ENCODE data around the gene WIPF3.

WIPF3 gene

DNA sequence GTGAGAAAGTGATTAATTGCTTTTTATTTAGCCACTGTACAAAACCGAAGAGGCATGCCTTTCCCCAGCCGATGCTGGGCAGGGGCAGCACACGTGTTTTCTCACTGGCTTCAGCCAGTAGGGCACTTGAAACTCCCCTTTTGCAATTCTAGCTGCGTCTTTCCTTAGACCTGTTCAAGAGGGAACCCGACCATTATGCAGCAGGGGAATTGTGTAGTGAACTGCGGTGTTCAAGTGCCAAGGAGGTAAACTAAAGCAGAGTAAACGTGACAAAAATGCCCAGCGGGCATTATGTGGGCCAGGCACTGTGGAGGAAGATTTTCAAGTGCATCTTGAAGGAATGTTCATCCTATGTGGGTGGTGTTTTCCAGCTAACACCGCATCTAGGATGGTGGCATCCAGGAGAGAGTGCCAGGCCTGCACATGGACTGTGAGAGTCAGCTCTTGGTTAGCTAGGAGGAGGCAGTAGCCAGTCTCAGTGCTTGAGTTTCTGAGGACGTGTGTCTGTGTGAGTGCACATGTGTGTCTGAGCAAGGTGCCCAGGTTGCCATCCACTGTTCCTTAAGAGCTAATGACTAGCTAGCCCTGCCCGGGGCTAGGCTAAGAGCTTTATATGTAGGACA lies 3.3 kb downstream of the WIPF3 start:
- no peak for DNase-seq

DNA sequence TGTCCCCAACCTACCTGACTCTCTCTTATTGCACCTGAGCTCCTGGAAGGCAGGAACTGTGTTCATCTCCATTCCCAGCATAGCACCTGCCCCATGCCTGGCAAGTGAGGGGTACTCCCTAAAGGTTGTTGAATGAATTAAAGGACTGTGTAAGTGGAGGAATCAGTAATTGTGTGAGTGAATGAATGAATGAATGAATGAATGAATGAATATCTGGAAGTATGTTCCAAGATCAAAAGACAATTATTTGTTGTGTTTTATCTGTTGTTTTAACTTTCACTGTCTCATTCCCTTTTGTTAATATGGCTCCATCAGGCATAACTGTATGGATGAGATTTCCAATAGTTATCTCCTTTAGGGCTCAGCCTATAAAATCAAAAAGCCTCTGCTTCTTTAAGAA lies 4.0 kb downstream of the WIPF3 start:
- no peak for DNase-seq

DNA sequence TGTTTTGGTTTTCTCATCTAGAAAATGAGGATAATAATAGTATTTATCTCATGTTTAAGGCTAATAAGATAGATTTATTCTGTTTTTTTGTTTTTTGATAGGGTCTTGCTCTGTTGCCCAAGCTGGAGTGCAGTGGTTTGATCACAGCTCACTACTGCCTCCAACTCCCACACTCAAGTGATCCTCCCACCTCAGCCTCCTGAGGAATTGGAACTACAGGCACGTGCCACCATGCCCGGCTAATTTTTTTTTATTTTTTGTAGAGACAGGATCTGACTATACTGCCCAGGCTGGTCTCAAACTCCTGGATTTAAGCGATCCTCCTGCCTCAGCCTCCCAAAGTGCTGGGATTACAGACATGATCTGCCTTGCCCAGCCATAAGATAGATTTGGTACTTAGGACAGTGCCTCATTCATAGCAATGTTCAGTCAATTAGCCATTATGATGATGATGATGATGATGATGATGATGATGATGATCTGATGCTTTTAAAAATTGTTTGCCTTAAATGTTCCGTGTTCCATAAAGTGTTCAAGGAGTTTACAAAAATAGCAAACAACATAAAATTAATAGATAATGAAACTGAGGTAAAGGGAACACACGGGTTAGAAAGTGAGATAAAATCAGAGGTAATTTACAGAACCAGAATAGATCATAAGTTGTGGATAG lies 4.6 kb downstream of the WIPF3 start:
- DNase-seq: no peak

DNA sequence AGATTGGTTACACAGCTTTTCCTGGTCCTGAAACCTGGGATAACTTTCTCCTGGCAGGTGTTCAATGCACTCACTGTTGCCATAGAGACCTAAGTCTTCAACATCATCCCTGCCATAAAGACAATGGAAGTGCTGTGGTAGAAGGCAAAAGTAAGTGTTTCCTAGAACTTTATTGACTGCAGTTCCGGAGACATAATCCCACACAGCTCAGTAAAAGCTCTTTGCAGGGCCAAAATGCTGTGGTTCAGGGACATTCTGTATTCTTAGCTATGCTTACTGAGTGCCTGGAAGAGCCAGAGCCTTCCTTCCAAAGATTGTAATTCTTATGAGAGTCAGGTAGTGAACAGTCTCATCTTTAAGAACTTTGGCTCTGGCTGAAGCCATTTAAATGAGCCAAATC lies 5.3 kb downstream of the WIPF3 start:
- no peak for DNase-seq

DNA sequence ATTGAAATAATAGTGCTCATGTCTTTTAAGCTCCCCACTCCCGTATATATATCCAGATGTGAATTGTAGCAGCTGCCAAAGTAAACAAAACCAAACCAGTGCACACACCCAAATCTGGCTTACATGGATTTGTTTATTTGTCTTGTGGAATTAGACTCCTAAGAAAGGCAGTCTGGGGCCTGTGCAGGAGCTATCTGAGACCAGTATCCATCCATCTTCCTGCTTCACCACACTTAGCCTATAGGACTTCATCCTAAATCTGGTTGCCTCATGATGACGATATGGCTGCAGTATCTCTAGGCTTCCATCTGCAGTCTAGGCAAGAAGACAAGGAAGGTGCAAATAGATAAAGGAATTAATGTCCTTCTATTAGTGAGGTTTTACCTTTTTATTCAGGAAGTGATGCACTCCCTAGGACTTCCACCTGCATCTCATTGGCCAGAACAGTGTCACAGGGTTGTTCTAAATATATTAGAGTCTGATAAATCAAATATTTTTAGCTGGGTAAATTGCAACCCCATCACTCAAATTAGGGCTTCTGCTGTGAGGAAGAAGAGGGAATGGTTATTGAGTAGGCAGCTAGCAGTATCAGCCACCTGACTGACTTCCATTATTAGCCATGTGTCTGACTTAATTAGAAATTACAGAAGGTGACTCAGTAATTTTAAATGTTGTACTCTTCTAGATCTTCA lies 6.0 kb downstream of the WIPF3 start:
- no peak for DNase-seq

DNA sequence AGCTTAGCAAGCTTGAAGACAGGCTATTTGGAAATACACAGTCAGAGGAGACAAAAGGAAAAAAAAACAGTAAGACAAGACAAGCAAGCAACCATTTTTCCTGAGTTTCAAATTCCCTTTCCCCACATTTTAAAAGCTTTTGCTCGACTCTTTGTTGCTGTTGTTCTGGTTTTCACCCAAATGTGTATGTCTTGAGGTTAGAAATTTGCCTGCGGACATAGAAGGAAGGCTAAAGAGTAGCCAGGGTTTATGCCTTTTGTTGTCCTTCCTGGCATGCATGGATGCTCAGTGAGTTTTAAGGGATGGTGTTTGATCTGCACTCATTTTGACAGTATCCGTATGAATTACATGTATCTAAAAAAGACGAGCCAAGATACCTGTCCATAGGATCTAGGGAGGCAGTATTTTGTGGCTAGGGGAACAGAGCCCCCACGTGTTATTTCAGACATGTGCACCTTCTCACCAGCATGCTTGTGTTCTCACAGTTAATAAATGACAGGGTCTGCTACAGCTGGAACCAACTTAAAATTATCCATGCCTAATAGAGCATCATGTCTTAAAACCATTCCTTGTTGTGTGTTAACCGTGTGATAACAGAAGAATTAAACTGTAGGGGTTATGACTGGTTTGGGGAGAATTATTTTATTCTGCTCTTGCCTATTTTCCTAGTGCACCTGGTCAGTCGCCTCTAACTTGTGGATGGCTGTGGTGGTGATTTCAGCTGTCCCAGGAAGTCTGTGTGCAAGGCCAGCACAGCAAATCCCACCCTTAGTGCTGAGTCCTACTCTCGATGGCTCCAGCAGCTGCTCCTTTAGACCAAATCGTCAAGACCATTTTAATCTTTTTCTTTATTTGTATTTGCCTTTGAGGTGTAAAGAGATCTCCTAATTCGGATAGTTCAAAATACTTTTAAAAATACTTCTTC lies 9.1 kb downstream of the WIPF3 start:
- no peak for DNase-seq

DNA sequence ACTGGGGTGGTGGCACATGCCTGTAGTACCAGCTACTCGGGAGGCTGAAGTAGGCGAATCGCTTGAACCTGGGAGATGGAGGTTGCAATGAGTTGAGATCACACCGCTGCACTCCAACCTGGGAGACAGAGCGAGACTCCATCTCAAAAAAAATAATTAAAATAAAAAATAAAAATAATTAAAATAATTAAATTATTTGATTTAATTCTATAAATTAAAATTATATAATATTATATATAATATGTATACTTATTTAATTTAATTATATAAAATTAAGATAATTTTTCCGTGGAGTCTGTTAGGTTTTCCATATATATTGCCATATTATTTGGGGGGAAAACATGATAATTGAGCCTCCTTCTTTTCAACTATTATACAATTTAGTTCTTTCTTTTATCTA lies 12.0 kb downstream of the WIPF3 start:
- DNase-seq: no peak

DNA sequence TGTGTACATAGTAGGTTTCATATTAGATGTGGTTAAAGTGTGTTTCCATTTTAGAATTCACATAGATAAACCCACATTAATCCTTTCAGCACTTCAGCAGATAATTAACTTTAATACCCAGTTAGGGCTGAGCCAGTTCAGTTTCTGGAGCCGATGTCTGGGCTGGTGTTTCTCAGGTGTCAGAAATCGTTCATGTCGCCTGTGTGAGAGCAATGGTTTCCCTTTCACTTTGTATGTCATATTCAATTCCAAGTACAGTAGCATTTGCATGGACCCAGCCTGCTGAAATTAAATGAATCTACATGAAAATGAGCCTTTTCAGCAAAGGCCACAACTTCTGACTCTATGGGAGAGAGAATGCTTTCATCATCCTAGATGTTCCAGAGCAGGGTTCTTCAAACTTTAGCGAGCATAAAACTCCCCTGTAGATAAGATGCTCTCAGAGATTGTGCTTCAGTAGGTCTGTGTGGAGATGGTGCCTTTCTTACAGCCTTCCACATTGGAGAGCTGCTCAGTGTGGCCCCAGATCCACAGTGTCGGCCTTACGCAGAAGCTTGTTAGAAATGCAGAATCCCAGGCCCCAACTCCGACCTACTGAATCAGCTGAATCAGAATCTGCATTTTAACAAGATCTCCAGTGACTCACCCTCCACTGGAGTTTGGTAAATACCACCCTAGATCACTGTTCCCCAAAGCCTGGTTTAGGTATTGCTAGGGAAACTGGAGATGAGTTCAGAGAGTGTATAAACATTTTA lies 19.6 kb downstream of the WIPF3 start:
- DNase-seq: no peak

DNA sequence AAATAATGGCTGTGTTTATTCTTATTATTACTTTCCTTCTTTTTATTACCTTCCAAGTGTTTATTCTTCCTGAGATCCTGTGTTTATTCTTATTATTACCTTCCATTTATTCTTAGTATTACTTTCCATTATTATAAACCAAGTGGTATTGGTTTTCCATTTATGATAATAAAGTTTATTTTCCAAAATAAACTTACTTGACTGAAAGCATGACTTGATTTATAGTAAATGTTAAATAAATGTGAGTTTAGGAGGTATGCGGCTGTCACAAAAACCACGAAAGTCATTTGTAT lies 20.2 kb downstream of the WIPF3 start:
- DNase-seq: no peak

DNA sequence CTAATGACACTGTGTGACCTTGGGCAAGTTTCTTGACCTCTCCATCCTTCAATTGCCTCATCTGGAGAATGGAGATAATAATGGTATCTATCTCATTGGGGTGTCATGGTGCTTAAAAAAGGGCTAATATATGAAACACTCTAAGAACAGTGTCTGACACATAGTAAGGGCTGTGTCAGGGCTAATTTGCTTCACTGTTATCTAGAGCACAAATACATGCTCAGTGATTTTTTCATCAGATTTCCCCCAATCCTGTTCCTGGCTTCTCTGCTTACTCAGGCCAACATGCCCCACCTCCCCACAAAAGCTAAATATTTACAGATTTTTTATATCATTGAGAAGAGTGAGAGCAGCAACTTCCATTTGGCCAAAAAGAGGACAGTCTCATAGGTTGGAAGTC lies 20.6 kb downstream of the WIPF3 start:
- DNase-seq: no peak

DNA sequence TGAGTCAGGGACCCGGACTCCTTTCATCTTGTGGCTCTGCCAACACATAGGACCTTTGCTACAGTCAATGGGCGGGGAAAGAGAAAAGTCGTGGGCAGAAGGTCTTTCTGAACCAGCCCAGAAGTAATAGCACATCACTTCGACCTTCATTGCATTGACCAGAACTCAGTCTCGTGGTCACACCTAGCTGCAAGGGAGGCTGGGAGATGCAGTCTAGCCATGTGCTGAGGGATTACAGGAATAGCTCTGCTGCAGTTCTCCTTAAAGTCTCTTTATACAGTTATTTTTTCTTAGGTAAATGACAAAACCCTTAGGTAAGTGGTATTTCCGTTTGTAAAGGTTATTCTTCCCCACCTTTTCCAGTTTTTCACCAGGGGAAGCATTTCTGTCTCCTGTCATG lies 25.4 kb downstream of the WIPF3 start:
- DNase-seq: no peak

DNA sequence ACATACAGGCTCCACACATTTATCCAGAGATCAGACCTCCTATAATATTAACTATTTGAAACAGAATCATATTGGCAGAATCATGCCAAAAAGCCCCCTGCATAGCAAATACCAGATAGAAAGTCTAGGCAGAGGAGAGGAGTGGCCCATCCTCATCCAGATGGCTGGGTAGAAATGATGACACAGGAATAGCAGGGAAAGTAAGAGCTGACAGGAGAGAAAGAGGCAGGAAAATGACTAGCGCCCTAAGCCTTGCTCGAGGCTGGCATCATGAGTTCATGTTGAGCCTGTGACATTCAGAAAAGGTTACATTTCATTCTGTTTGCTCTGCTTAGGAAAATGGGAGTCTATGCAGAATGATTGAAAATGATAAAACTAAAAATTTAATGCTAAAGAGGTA lies 27.6 kb downstream of the WIPF3 start:
- DNase-seq: no peak

DNA sequence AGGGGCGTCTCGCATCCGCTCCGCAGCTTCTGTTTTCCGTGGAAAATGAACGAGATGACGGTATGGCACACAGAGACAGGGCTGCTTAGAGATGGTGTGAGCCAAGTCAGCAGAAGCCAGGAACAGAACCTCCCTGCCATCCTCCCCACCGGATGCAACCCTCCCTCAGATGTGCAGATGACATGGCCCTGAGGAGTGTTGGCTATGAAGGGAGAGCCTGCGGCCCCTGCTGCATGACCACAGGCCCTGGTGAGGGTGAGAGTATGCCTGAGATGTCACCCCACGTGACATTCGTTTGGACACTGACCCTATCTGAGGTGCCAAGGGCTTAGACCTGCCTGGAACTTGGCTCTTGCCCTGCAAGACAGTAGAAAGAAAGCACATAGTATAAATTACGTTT lies 29.4 kb downstream of the WIPF3 start:
- no peak for DNase-seq

DNA sequence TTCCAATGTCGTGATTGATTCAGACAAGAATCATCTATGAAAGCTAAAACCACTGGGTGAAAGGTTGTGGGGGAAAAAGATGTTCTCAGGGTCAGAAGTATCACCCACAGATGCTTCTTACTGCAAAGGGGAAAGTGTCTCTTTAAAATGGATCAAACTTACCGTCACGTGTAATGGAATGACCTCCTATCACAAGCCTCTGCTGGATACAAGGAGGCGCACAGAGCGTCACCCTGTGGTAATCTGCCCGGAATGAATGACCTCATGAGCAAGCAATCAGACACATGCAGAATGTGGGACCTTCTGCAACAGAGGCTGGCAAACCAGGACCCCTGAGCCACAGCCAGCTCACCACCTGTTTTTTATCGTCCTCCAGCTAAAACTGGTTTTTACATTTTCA lies 33.0 kb downstream of the WIPF3 start:
- no peak for DNase-seq

DNA sequence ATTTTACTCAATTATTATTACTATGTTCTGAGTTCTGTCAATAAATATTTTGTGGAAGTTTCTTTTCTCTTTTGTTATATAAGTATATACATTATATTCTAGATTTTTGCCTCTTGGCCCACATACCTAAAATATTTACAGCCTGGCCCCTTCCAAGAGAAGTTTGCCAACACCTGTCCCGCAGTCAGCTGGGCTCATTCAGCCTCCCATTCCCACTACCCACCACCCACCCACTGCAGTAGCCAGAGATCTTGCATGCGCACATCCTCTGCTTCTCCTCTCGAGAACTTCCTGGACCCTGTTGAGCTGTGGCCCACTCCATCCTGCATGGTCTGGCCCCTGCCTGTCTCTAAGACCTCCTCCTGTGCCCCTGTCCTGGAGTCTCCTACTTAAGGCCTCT lies 33.6 kb downstream of the WIPF3 start:
- no peak for DNase-seq

DNA sequence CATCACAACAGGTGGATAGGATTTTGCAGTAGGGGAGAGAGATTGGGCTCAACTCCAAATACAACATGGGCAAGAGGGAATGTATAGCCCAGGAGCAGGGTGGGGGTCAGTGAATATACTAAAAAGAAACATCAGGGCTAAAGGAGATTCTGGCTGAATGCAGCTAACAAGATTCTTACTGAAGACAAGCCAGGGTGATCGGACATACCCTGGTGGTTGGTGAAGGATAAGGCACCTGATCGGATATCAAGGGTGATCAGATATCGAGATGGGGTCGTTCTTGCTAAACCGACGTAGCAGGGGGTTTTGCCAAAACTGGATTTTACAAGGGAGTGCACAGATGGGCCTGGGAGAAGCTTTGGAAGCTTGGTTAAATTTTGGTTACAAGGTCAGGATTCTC lies 34.4 kb downstream of the WIPF3 start:
- no peak for DNase-seq

DNA sequence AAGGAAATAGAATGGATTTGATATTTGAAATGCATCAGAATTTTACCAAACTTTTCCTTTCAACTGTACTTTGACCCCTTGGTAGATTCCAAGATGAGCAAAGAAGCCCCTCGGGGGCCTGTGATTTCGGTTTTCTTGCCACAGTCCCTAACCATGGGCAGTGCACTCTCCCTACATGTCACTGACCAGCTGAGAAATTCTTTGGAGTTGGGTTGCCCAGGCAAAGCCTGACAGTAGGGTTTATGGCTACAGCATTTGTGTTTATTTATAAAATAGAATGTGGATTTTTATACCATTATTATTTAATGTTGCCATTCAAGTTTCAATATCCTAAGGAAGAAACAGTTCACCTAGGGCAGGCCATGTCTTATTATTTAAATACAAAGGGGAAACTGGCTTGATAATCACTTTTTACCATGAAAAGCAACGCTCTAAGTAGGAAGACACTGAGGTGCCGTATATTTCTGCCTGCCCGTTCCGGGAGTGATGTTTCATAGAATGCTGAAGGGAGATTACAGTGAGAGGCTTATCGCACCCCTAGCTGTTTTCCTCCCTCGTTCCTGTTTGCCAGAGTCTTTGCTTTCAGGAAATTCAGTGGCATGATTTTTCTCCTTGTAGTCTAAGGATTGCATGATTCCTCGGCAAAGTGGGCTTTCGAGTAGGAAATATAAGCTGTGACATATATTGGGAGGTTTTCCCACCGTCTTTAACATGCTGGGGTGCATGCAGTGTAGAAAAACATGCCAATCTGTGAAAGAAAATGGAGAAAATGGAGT lies 35.8 kb downstream of the WIPF3 start:
- DNase-seq: no peak

DNA sequence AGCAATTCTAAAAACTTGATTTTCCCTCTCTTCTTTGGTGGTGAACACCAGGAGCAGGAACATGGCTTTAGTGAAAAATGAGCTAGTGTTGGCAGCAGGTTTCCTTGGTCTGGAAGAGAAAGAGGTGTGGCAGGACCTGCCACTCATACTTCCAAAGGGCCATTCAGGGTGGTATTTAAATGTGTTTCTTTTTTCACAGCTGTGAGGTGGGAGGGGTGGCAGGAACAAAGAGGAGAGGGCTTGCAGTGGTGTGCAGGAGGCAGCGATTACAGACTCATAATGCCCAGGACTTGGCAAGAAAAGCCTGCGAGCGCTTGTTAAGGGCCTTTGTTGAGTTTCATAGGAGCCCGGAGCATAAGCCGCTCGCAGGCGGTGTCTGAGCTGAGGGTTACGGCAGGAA lies 36.8 kb downstream of the WIPF3 start:
- no peak for DNase-seq

DNA sequence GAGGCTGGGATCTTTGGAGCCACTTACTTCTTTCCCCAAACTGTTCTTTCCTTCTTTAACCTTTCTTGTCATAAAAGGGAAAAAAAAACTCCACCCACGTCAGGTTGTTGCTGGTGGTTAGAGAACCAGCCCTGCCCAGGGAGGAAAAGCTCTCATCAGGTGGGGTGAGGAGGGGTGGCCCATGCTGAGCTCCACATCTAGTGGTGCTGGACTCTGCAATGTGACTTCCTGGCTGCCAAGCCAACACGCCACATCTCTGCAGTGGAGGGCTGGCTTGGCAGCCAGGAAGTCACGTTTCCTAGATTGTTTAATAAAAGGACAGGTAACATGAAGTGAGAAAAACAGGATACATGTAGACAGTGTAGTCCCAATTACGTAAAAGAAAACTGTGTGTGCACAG lies 37.4 kb downstream of the WIPF3 start:
- no peak for DNase-seq

DNA sequence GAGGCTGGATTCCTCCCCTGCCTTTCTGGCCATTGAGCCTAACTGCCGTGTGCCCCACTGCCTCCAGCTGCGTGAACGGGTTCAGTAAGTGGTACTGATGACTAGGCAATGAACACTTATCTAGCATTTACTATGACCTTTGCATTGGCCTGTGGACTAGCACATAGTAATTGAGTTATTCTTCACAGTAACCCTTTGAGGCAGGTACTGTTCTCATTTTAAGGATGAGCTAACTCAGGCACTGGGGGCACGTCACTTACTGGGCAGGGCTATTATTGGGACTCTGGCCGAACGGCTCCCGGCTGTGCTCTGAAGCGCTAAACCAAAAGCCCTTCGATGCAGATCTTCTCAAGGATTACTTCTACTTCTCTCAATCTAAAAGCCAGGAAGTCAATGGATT lies 38.3 kb downstream of the WIPF3 start:
- no peak for DNase-seq

DNA sequence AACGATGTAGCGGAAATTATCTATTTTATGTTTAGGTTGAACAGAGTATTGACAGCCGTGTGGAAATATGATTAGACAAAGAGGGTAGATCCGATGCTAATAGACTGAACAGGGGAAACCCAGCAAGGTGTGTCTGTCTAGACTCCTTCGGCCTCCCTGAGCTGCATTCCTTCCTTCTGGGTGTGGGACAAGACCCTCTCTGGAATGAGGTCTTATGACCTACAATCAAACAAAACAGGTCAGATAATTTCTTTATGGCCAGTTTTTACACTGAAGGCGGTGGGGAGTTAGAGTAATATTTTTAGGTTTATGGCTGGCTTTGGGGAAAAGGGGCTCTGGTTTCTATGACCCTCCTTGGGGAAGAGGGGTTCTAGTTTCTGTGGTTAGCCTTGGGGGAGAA lies 41.2 kb downstream of the WIPF3 start:
- no peak for DNase-seq

DNA sequence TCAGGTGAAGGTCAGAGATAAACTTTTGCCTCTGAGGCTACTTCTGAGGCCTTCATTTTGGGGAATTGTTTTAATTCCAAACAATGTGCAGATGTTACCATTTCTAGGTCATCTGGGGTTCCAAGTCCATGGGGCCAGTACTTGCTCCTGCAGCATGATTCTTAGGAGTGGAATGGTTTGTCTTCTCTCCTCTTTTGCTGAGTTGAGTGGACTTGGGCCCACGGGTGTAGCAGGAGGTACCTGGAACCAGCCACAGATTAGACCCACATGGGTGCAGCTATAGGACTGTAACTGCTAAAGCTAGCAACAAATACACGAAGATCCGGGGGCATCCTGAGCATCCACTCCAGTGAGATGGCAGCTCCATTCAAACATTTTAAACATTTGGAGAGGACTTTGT lies 41.6 kb downstream of the WIPF3 start:
- no peak for DNase-seq

All from central memory CD4-positive, alpha-beta T cell (primary cell).